GM18520 (cell line): ENCODE results near the gene KRT14.
"Not testable (repeated sequence)": the region's sequence is repeated elsewhere in the genome, so short reads cannot be mapped to it uniquely, and the experiment has no call there.

ENCODE experiments used
- ATAC-seq: cut with Tn5 transposase; IDR thresholded peaks from one replicate; pipeline ENCODE4 v1.9.1; 2021; ENCODE audit not compliant: unreplicated experiment

Gene KRT14

DNA sequence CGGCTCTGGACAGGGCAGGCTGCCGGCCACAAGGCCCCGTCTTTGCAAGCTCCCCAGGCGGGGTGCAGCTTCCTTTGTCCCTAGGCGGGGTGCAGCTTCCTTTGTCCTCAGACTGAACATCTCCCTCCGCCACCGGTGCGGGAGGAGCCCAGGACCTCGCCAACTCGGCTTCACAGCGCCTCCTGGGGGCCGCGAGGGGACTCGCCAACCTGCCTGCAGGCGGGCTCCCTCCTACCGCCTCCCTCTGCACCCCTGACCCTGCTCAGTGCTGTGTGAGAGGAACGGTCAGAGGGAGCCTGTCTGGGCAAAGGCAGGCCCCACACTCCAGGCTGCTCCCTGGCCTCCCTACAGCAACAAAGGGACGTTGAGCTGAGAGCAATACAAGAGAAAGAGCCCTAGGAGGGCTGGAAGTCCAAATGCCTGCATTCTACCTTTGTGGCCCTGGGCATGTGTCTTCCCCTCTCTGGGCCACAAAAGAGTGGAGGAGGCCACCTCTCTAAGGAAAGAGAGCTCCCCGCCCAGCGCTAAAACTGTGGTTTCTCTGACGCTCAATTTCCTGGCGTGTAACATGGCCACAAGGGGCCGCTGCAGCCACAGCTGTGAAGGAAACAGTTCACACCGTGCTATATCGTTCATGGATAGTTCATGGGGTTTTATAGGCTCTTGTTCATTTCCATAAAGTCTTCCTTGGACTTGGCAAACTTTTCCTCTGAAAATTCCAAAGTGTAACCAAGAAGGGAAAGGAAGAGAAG, 37.7 kb downstream of the KRT14 start:
- no peak for ATAC-seq

DNA sequence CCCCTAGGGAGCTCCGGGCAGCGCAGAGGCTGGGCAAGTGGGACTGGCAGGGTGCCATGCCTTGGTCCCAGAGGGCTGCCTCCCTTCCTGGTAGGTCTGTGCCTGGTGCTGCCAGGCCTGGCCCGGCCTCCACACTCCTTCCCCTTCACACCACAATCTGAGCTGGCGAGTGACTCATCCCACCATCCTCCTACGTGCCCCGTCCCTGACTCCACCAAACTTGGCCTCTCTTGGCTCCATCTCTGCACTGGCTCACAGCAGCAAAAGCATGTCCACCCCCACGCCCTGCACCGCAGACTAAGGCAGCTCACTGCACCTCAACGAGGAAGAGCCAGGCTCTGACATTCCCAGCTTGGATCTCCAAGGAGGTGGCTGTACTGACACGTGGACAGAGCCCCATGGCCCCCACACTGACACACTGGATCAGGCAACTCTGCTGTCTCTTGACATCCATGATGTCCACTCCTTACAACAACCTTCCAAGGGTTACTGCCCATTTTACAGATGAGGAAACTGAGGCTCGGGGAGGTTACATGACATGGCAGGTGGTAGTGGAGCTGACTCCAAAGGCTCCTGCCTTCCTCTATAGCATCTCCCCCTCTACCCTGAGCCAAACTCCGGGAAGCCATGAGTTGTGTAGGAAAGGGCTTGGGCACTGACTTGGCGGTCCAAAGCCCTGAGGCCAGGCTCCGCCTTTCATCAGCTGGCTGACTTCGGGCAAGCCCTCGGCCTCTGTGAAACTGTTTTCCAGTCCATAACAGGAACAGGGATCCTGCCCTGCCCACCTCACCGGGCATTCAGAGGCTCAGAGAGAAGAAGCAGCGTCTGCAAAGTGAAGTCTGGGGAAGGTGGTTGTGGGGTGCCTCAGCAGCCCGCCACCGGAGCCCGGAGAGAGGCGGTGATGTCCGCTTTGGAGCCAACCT, 38.5 kb downstream of the KRT14 start:
- no peak for ATAC-seq

DNA sequence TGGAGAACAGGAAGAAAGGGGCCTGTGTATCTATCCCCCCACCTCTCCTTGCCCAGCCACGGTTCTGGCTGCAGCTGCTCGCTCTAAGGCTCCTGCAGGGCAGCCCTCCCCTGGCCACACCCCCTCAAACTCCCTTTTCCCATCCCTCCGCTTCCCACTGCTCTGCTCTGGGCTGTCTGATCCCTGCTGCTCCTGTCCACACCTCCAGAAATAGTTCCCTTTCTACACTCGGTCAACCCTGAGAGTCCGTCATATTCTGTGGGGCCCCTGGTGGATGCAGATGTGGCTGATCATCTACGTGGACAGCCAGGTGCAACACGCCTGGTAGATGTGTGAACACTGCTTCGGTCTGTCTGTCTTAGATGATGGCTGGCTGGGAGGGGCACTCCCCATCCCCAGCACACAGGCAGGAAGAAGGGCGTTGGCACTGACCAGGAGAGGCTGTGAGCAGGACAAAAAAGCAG, 39.3 kb downstream of the KRT14 start:
- ATAC-seq = no peak

DNA sequence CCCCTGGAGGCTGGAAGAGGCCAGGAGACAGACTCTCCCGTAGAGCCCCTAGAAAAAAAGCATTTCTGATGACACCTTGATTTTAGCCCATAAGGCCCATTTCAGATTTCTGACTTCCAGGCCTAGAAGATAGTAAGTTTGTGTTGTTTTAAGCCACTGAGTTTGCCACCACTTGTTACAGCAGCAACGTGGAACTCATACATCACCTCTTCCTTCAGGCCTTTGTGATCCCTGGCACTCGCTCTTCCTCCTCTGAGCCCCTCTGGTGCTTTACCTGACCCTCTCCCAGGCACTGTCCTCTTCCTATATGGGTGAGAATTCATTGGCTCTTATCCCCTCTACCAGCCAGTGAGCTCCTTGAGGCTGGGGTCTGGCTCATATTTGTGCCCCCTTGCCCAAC, 39.9 kb downstream of the KRT14 start:
- ATAC-seq = no peak

DNA sequence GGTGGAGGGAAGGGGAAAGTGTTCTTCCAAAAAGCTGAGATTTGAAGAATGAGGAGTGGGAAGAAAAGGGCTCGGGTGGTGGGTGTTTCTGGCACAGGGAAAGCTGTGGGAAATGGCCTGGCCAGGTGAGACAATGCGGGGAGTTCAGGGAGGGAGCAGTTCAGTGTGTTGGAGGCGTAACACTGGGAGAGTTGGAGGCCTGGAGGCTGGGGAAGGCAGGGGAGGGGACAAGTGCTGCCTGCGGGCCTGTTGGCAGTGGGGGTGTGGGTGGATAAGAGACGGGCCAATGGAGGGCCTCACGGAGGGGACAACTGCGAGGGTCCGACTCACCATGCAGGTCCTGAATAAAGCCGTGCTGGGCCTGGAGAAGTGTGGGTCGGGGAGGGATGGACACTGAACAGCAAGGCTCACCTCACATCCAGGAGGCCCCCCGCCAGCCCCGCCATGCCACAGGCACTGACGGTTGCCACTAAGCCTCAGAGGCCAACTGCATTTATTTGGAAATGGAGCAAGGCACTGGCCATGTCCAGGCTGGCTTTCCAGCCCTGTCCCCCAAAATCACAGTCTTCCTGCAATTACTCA, 40.8 kb downstream of the KRT14 start:
- ATAC-seq = no peak

DNA sequence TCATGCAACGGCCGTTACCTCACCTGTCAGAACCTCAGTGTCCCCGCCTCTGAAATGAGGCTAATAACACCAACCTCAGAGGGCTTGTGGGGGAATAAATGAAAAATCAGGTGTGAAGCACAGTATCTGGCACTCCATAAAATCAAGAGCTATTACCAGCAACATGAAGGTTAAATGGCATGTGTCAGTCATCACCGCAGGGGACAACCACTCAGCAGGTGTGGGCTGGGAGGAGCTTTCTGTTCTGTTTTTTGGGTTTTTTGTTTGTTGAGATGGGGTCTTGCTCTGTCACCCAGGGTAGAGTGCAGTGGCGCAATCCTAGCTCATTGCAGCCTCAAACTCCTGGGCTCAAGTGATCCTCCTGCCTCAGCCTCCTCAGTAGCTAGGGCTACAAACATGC, 41.8 kb downstream of the KRT14 start:
- no peak for ATAC-seq

DNA sequence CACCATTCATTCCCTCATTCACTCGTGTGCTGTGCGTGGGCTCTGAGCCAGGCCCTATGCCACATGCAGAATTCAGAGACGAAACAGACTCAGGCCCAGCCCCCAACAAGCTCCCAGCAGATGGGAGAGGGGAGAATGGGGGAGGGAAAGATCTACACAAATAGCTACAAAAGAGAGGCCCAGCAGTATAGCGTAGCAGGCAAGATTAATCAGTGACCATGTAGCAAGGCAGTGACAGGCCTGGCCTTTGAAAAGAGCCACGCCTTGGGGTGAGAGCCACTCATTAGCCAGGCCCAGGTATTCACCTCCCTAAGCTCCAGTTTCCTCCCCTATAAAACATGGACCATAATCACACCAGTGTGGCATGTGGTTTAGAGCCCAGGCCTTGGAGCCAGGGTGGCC, 42.2 kb downstream of the KRT14 start:
- ATAC-seq = no peak

DNA sequence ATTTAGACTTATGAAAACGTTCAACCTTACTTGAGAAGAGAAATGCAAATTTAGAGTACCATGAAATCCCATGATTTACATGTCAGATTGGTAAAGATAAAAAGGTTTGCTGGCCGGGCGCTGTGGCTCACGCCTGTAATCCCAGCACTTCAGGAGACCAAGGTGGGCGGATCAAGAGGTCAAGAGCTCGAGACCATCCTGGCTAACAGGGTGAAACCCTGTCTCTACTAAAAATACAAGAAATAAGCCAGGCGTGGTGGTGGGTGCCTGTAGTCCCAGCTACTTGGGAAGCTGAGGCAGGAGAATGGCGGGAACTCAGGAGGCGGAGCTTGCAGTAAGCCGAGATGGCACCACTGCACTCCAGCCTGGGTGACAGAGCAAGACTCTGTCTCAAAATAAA, 43.9 kb downstream of the KRT14 start:
- ATAC-seq = not testable (repeated sequence)

DNA sequence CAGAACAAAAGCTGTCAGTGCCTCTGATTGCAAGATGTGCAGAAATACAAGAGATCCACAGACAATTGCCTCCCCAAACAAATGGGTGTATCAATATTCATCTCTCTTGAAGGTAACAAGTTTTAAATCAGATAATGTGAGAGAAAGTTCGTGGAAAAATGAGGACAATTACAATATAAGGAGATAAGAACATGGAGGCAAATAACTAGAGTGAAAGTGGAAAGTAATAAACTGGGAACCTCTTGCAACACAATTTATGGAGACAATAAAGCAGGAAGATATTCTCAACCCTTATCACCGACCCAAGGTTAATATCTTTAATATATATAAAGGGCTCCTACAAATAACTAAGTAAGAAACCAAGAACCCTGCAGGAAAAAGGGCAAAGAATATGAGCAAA, 44.3 kb downstream of the KRT14 start:
- no peak for ATAC-seq

DNA sequence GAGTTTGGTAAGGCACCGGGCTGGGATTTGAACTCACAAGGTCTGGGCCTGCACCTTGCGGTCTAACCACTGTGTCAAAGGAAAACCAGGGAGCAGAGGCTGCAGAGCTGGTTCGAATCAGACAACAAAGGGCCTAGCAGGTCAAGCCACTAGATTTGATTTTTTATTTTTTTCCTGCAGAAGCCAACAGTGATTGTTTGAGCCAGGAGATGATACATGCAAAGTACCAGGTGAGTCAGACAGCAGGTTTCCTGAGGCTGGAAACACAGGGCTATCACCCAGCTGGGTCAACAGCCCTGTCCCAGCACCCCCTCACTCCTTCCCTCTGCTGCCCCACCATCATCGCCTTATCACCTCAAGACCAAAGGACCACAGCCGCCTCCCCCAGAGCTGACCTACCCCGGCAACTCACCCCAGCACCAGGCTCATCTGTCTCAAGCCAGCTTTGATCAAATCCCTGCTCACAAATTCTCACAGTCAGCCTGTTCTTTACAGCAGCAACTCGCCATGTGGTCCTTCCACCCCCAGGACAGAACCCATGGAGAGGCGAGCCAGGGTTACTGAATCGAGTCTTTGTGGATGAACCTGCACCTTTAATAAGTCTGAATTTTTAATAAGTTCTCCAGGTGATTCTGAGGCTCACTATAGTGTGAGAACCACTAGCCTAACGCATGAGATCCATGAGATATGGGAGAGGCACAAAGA, 45.6 kb downstream of the KRT14 start:
- no peak for ATAC-seq

DNA sequence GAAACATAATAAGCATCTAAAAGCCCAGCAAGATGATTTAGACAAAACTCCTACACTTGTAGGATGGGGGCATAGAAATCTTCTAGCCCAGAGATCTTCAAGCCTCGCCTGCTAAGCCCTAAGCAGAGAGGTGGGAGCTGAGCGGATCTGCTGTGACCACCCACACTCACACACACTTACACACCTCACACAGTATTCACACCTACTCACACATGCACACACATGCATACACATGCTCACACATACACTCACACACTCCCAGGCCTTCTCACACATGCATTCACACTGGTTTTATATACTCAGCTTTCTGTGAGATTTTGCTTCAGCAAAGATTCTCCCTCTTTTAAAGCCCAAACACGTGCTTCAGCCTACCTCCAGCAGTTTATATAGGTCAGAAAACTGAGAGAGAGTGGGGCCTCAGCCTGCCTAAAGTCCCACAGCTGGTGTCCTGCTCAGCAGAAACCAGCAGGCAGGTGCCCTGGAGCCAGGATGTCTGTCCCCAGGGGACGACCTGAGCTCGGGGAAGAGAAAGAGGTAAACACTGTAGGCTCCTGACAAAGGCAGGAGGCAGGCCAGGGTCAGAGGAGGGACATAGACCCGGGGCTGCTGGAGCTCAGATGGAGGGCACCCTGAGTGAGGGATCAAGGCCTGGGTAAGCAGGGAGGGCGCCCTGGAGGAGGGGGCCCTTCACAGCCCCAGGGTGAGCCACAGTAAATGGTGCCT, 46.6 kb downstream of the KRT14 start:
- ATAC-seq = no peak

DNA sequence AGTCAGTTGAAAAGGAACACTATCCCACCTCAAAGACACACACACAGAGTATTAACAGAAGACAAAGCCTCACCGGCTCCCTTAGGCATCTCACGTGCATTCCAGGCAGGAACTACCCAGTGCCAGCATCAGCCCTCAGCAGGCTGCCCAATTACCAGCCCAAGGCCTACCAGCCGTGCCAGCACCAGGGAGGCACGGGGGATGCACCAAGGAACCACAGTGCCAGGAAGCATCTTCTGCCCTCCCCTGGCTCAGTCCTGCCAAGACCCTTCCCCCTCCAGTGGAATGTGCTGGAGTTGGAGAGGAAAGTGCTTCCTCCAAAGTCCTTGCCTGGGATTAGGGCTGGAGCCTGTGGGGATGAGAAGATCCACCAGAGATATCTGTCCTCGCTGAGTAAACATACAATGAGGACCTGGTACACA, 47.6 kb downstream of the KRT14 start:
- no peak for ATAC-seq

DNA sequence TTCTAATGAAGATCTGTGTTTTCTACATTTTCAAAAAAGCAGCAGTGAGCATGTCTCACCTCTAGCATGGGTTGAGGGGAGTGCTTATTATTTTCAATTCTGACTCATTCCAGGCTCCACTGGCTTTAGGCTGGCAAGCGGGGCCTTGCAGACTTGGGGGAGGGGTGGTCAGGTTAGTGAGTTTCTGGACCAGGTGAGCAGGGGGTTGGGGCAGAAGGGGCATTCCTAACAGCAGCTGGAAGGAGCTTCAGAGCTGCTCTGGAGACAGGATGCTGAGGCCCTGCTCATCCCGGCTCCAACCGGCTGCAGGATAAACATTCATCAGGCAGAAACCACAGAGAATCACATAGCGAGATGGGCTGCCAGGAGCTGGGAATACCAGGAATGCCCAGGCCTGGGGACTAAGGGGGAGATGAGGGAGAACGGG, 48.1 kb downstream of the KRT14 start:
- no peak for ATAC-seq

DNA sequence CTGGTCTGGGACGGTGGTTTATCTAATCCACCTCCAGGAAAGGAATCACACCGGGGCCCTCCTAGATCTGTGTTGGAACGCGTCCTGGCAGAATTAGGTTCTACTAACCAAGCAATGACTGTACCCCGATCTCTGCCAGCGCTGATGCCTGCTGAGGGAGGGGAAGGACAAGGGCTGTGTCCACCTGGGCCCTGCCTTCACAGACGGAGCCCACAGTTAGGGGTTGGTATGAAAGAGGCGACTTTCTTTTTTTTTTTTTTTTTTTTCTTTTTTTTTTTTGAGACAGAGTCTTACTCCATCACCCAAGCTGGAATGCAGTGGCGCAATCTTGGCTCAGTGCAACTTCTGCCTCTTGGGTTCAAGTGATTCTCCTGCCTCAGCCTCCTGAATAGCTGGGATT, 48.7 kb downstream of the KRT14 start:
- ATAC-seq = no peak

DNA sequence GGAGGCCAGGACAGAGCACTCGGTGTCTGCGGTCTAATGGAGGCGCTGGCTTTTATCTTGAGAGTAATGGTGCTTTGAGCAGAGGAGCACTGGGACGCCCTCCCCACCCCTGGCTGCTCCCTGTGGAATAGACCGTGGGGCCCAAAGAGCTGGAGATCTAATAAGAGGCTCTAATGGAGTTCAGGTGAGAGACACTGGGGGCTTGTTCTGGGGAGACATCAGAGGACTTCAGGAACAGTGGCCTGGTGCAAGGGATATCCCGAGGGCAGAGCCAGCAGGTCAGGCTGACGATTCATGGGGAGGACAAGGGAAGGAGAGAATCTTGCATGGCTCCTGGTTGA, 49.1 kb downstream of the KRT14 start:
- ATAC-seq = no peak

DNA sequence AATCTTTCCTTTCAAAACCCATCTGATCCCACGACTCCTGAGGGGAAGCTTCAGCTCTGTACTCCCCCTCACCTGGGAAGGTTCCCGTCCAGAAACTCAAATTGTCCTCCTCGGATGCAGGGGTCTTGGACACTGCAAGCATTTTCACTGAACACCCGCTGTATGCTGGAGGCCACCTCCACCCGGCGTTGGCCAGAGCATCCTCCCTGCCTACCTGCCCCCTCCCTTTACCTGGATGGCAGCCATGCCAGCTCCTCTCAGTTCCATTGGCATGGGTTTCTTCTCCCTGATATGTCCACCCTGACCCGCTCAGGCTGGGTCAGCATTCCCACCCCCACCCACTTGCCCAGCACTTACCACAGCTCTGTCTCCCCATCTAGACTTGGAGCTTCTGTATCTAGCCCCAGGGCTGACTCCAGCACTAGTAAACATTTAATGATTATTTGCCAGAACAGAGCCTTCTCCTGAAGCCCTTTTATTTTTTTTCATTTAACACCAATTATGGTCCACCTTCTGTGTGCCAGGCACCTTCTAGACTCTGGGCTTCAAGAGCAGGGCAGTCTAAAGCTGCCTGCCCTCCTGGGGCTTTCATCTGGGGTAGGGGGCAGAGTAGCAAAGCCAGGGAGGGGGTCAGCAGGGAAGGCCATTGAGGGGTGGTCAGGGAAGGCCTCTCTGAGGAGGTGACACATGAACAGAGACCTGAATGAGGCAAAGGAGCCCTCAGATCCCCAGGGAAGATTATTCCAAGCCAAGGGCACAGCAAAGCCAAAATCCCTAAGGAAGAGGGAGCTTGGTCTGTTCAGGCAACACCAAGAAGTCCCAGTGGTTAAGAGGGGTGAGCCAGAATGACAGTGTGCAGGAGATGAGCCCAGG, 49.7 kb downstream of the KRT14 start:
- no peak for ATAC-seq

DNA sequence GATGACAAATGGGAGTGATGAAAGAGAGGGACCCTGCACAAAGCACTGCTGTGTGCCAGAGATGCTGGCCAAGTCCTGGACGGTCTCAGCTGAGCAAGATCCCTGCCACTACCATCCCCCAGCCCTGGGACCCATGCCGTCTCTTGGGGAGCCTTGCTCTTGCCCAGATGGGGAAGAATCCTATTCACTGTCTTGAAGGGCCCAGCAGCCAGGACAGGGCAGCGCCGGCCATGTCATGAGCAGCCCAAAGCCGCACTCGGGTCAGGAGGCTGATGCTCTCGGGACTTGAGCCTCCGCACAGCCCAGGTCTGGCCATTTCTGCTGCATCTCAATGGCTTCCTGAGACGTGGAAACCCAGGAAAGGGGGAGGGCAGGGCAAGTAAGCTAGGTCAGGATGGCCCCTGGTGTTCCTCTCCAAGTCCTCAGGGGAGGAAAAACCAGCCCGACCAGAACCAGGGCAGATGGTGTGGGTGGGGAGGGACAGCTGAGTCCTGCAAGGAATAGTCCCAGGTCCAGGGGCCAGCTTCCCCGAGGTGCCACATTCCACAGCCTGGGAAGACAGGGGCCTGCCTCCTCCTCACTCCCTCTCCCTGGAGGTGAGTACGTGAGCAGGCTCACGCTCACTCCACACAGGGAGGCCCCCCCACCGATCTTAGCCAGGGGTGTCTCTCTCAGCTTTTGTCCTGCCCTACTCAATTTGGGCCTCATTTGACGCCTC, 50.8 kb downstream of the KRT14 start:
- no peak for ATAC-seq

DNA sequence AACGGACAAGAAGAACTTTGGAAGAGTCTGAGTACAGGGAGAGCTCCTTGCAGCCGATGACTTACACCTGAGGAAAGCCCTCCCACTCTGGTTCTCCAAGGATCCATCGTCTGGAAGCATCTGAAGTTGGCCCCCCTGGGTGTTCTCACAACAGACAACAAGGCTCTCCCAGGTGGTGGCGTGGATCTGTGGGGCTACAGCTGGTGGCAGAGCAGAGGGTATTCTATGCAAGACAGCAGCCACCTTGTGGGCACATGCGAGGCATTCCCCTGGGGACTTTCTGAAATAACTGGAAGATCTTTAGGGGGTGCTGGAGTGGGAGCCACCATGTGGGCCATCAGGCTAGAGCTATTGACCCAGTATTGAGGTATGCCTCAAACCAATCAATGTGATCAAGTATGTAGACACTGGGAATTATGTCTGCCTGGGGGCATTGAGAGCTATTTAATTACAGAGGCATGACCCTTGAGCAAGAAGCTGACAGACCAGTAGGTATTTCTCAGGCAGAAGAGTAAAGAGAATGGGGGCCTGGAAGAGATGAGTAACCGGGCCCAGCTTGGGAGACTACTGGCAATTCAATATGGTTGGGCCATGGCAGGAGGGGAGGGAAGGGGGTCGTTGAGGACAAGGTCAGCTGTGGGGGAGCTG, 51.7 kb downstream of the KRT14 start:
- ATAC-seq = no peak
